Head of caudate nucleus (tissue), 42 donors: ENCODE data around the gene MITF.

Experiments used
- DNase-seq, 42 donors: peaks; one replicate each; pipeline versions ENCODE4 v3.0.0 to v3.0.0-alpha.2; 2020 to 2021; ENCODE audit warnings: mixed read lengths in 7 of 42
- intact Hi-C: fragments of 100-400 bp; cut with DNase I; formaldehyde crosslinking; loops from one replicate; pipeline ENCODE4 v1.15.0; 2022

MITF gene

GRCh38 chr3:69724722-69725435 is 14.4 kb upstream of the MITF start:
- intact Hi-C loops = no loop called here
- no peak for DNase-seq

DNA sequence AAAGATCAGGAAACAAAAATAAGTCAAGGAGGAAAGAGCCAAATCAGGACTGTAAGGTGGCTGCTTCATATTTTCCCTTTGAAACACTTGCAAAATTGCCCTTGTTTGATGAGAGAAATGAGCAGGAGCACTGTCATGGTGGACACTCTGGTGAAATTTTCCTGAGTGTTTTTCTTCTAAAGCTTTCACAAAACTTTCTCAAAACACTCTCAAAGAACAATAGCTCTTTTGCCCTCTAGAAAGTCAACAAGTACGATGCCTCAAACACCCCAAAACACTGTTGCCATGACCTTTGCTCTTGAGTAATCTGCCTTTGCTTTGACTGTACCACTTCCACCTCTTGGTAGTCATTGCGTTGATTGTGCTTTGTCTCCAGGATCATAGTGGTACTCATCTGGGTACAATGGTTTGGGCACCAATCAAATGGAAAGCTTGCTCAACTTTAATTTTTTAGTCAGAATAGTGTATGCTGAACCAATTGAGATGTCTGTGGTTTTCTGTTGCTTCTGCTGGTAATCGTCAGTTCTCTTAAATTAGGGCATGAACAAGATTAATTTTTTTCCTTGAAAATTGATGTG is 13.2 kb upstream of the MITF start:
- intact Hi-C loops = no loop called here
- DNase-seq = no peak

GRCh38 chr3:69729147-69729919 is 9.9 kb upstream of the MITF start:
- intact Hi-C loops = no loop called here
- no peak for DNase-seq

DNA sequence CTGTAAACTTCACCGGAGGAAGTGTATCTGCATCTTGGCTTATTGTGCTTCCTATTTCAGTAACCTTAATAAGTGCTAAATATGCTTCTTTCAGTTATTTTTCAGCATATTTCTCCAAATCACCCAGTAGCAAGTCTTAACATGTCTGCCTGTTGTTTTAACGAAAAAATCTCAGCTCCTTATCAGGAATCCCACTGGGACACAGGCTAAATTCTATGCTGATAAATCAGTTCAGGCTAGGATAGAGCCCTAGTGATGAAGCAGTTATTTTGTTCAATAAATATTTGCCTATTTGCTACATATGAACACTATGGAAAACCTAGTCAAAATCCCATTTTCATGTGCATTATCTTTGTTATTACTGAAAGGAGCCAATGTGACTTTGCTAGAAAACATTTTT is 8.2 kb upstream of the MITF start:
- intact Hi-C loops = loop anchor here (10.0 kb wide), 1 partner anchor 64 kb away; no protein-coding TSS in a partner anchor

DNA sequence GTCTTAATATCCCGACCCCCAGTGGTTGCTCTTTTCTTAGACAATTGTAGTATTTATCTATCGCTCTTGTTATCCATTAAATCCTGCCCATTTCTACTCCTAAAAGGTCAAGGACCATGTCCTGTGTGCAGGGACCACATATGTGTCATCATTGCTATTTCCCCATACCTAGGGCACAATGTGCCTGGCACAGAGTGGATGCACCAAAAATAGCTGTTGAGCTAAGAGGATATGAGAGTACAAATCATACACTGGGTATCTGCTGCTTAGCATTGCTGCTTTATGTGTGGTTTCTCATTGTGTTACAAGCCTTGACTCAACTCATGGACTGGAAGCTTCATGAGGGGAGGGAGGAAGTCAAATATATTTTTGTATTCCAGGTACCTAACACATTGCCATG is 3.4 kb upstream of the MITF start:
- intact Hi-C loops = loop anchor here (5.0 to 10.0 kb wide), 2 partner anchors 44 to 59 kb away; no protein-coding TSS in a partner anchor
- DNase-seq = no peak

More for the DNA sequence above, 8.2 kb upstream of the MITF start:
- DNase-seq = no peak

DNA sequence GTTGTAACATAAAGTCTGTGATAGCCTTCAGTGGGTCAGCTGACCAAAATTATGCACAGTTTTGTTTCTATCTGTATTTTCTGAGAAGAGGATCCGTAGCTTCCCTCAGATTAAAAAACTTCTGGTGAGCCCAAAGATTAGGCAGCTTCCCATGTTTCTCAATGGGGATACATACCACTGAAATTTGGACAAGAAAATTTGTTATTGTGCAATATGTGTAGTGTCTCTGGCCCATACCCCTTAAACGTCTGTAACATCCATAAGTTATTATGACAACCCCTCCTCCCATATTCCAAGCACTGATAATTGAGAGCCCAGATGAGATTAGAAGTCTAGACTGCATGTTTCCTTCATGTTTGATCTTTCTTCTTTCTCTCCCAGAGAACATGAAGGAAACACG is 1.9 kb upstream of the MITF start:
- intact Hi-C loops = loop anchor here (5.0 to 10.0 kb wide), 2 partner anchors 45 to 57 kb away; no protein-coding TSS in a partner anchor

DNA sequence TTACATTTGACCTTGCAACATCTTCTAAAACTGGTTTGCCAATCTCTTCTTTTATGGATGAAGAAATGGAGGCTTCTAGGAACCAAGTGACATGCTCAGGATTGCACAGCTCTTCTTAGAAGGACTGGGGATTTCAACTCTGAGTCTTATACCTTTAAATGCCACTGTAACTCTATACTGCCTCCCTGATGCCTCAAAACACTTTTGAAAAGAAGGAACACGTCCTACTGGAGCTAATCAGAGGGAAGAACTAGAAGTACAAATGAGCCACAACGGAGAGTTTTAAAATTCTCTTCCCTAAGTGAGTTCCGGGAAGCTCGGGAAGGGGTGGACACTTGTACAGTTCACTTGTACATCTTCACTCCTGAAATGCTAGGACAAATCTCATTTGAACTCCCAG is 949 bp upstream of the MITF start:
- DNase-seq = peak in 1 of 42 donors; percentile 10
- intact Hi-C loops = loop anchor here (5.0 to 10.0 kb wide), 2 partner anchors 46 to 56 kb away; no protein-coding TSS in a partner anchor

More for the DNA sequence above, 1.9 kb upstream of the MITF start:
- DNase-seq = no peak

DNA sequence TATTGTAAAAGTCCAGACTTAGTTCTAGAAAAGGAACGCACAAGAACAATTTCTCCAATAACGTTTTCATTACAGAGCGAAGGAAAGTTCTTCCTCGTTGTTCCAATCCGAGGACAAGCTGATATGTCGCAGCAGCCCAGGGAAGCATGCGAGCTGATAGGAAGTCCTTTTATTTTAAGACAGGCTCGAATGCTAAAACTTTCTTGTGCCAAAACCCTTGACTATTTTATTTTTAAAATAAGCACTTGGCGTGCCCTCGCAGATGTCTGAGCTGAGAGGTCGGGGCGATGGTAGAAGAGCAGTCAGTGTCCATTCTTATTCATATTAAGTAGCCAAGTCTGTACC is 433 bp upstream of the MITF start:
- DNase-seq = peak in 1 of 42 donors; percentile 3
- intact Hi-C loops = loop anchor here (5.0 to 10.0 kb wide), 2 partner anchors 47 to 56 kb away; no protein-coding TSS in a partner anchor

DNA sequence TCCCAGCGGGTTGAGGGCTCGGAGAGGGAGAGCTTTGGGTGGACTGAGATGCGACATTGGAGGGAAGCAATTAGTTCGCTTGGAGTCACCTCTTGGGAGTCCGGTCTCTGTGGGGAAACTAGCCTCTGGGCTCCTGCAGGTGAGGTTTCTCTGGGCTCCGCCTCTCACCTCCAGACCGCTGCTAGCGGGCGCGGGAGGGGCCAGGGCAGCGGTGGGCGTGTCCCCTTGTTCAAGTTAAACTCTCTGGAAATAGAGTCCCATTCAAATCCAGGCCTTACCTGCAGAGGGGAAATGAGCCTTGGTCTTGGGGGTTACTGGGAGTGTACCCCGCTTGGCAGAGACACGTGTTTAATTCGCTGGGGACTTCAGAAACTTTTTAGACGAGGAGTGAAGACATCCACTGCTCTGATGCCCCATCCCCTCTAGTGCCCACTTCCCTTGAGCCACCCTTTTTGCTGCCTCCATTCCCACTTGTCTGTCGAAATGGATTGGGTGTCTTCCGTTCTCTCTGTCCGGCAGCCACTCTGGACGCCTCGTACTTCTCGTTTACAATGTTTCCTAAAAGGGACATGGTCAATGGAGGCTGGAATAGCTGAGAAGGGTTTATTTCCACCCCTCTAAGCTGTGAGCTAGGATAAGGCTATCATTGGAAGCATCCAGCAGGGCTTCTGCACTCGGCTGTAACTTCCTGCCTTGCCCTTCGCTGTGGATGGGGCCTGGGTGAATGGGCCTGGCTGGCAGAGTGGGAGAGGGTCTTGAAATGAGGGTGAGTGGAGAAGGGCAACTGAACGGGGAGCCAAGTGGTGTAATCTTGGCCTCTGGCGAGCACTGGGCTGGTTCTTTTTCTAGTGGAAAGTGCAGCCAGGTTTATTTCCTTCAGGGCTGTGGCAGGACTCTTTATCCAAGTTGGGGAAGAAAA is 1.1 kb downstream of the MITF start:
- peak in 23 of 42 donors; percentile 4 to 59 (median 20) for DNase-seq
- intact Hi-C loops = no loop called here

DNA sequence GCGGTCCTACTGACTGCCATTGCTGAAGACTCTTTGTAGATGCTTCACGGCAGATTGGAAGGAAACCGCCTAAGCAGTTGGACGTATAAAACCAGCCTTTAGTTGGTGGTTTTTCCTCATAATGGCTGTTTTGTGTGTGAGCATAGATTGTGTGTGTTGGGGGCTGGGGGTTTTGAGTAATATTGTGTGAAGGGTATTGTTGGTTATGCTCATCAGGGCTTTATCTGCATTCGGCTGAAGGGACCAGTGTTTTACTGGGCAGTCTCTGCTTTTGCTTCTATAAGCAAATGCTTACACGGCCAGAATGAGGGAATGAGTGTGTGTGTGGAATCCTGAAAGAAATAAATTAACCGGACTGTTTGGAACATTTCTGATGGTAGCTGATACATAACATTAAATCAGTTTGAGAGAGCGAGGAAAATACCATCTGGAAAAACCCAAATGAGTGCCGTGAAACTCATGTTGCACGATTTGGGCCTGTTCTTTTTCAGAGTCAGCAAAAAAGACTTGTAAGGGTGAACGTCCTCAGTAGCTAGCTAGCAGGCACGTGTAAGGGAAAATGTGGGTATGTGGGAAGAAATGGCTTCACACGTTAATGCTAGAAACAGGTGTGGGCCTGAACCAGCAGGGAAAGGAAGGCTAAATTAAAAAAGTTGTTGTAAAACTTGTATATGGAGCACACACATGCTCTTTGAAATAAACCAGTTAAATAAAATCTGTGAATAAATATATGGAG is 1.9 kb downstream of the MITF start:
- intact Hi-C loops = no loop called here
- peak in 3 of 42 donors; percentile 4 to 23 (median 23) for DNase-seq

DNA sequence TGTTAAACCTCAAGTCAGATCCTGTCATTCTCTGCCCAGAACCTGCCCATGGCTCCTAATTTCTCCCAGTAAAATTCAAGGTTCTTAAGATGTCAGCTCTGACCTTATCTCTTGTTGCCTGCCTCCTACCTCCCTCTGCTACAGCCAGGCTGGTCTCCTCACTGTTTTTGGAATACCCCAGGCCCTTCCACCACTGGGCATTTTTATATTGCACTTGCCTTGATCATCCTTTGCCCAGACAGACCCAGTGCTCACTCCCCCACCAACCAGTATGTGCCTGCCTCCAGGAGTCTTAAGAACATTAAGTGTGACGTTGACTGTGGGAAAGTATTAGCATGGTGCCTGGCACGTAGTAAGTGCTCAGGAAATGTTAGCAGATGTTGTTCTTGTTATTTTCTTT is 3.1 kb downstream of the MITF start:
- intact Hi-C loops = no loop called here
- DNase-seq = no peak

GRCh38 chr3:69743975-69744906 is 5.0 kb downstream of the MITF start:
- intact Hi-C loops = no loop called here
- no peak for DNase-seq

GRCh38 chr3:69745505-69745904 is 6.2 kb downstream of the MITF start:
- intact Hi-C loops = no loop called here
- DNase-seq = no peak

GRCh38 chr3:69746119-69746518 is 6.9 kb downstream of the MITF start:
- intact Hi-C loops = no loop called here
- DNase-seq = no peak

- no peak for DNase-seq
- intact Hi-C loops = no loop called here
Observed at GRCh38 chr3:69747511-69748258, 8.4 kb downstream of the MITF start.

GRCh38 chr3:69748503-69748902 is 9.2 kb downstream of the MITF start:
- intact Hi-C loops = no loop called here

More at GRCh38 chr3:69748503-69748902, 9.2 kb downstream of the MITF start:
- DNase-seq = no peak
